Body of pancreas (tissue), 4 donors: ENCODE measurements around the gene SLC24A3. TPM values are rescaled to one million over a fixed set of nuclear protein-coding genes. Genes with fewer than 3 reads are reported as not detected.

Experiments used
- ATAC-seq: fragments of 150-250 bp; one replicate; pipeline ENCODE4 v1.9.1; 2016
- DNase-seq, 4 donors: peaks; one replicate each; pipeline ENCODE4 v3.0.0-alpha.2; 2019
- H3K27ac ChIP-seq, 4 donors: fragments of 200-600 bp; sonication (generic); 1 replicate in 3 of 4; 2 replicates in 1 of 4; pipeline versions ENCODE4 v1.5.1 to v1.6.1; 2016 to 2019; ENCODE audit warnings: mild to moderate bottlenecking in 1 of 4, mixed read lengths in 1 of 4, moderate library complexity in 1 of 4
- H3K27me3 ChIP-seq, 2 donors: fragments of 200-600 bp; sonication (generic); one replicate each; pipeline ENCODE4 v1.6.0; 2016; ENCODE audit warnings: mild to moderate bottlenecking in 1 of 2
- H3K36me3 ChIP-seq, 2 donors: fragments of 200-600 bp; sonication (generic); replicated peaks in 1 of 2; 2 replicates each; pipeline ENCODE4 v1.5.1; 2016; ENCODE audit warnings: low read depth in 2 of 2; ENCODE audit not compliant: insufficient read depth in 1 of 2
- H3K4me1 ChIP-seq: fragments of 200-600 bp; sonication (generic); one replicate; pipeline ENCODE4 v1.6.0; 2016
- H3K4me3 ChIP-seq, 2 donors: fragments of 200-600 bp; sonication (generic); 1 replicate in 1 of 2; 2 replicates in 1 of 2; pipeline ENCODE4 v1.5.1; 2016 to 2019
- H3K9me3 ChIP-seq, 3 donors: fragments of 200-600 bp; sonication (generic); 1 replicate in 2 of 3; 2 replicates in 1 of 3; pipeline ENCODE4 v1.5.1; 2016
- CTCF ChIP-seq, 7 experiments: fragments of 450-650 bp in 4 of 7; fragments of 200-600 bp in 3 of 7; sonication (generic) in 3 of 7; IDR thresholded peaks; one replicate each; pipeline ENCODE4 v1.5.1; 2016 to 2019; ENCODE audit warnings: antibody characterized with exemption in 7 of 7
- POLR2A ChIP-seq, 3 donors: fragments of 450-650 bp; IDR thresholded peaks; one replicate each; pipeline ENCODE4 v1.6.1; 2016; ENCODE audit warnings: antibody characterized with exemption in 3 of 3, mild to moderate bottlenecking in 2 of 3
- WGBS, 2 donors: methylation state at CpG; one replicate each; pipeline ENCODE4 v1.1.5; 2017; 5-methylcytosine and 5-hydroxymethylcytosine counted together
- intact Hi-C: fragments of 100-400 bp; cut with DNase I; formaldehyde crosslinking; loops from one replicate; pipeline ENCODE4 v1.15.1; 2023
- total RNA-seq, 2 donors: library from RNA; depleted of rRNA; stranded (reverse); fragments of >200 nt; gene quantifications; one replicate each; pipeline ENCODE4 v1.1.0, GENCODE V29; 2016

The SLC24A3 gene
- total RNA-seq, 2 donors from 2014 or later, result 0.66 to 1.0 TPM

- WGBS, 2 donors, result 7 to 25% methylated on average over 21 to 54 of the region's 54 CpGs
- TF ChIP-seq CTCF (IDR thresholded peaks at IDR 0.05) (no peak), POLR2A (IDR thresholded peaks at IDR 0.05) (peak in 1 of 3 donors; percentile 30)
- Histone ChIP-seq H3K36me3 (no peaks in the 10 kb centered on the region), H3K9me3 (no peaks in the 10 kb centered on the region), H3K4me1 (peaks cover 47% of the 10 kb centered on the region), H3K27me3 (no peaks in the 10 kb centered on the region), H3K4me3 (peak overlapping the region; percentile 68 to 80), H3K27ac (peak overlapping the region; percentile 89 to 97 (median 92))
- peak; percentile 33 for ATAC-seq
- DNase-seq, result peak; percentile 46 to 69 (median 58)
- intact Hi-C loops, result no loop called here
Measured at GRCh38 chr20:19758501-19759331, 546.3 kb downstream of the SLC24A3 start.

- Histone ChIP-seq H3K9me3 (no peaks in the 10 kb centered on the region), H3K4me3 (no peak overlapping the region), H3K27me3 (no peaks in the 10 kb centered on the region), H3K36me3 (no peaks in the 10 kb centered on the region), H3K4me1 (peaks cover 47% of the 10 kb centered on the region), H3K27ac (peak overlapping the region in 3 of 4 donors; percentile 92 to 97 (median 92))
- DNase-seq, result no peak
- WGBS, 2 donors, result 76 to 94% methylated on average over 3 of the region's 3 CpGs
- TF ChIP-seq CTCF (IDR thresholded peaks at IDR 0.05) (no peak), POLR2A (IDR thresholded peaks at IDR 0.05) (no peak)
- ATAC-seq, result no peak
- intact Hi-C loops, result no loop called here
Measured at GRCh38 chr20:19760371-19760721, 547.9 kb downstream of the SLC24A3 start.

GRCh38 chr20:19761326-19761725, 548.9 kb downstream of the SLC24A3 start:
- no peak for DNase-seq
- no peak for ATAC-seq
- intact Hi-C loops, result no loop called here
- Histone ChIP-seq H3K27ac (peak overlapping the region in 1 of 4 donors; percentile 92), H3K27me3 (no peaks in the 10 kb centered on the region), H3K4me3 (no peak overlapping the region), H3K36me3 (no peaks in the 10 kb centered on the region), H3K4me1 (peaks cover 47% of the 10 kb centered on the region), H3K9me3 (no peaks in the 10 kb centered on the region)
- TF ChIP-seq POLR2A (IDR thresholded peaks at IDR 0.05) (no peak), CTCF (IDR thresholded peaks at IDR 0.05) (no peak)

GRCh38 chr20:19761841-19762240, 549.4 kb downstream of the SLC24A3 start:
- H3K27ac ChIP-seq, result peak overlapping the region in 2 of 4 donors; percentile 52 to 92
- H3K4me3 ChIP-seq, result no peak overlapping the region
- DNase-seq (peak in 1 of 4 donors; percentile 23), ATAC-seq (no peak)
- 26 to 37% methylated on average over 2 of the region's 2 CpGs for WGBS, 2 donors
- H3K36me3 ChIP-seq, result no peaks in the 10 kb centered on the region
- no peaks in the 10 kb centered on the region for H3K9me3 ChIP-seq
- TF ChIP-seq CTCF (IDR thresholded peaks at IDR 0.05) (no peak), POLR2A (IDR thresholded peaks at IDR 0.05) (no peak)
- intact Hi-C loops, result no loop called here
- peaks cover 42% of the 10 kb centered on the region for H3K4me1 ChIP-seq
- no peaks in the 10 kb centered on the region for H3K27me3 ChIP-seq

- WGBS, 2 donors, result 68 to 73% methylated on average over 8 of the region's 8 CpGs
- ATAC-seq (no peak), DNase-seq (no peak)
- intact Hi-C loops, result no loop called here
- Histone ChIP-seq H3K4me1 (peaks cover 30% of the 10 kb centered on the region), H3K9me3 (no peaks in the 10 kb centered on the region), H3K27ac (no peak overlapping the region), H3K36me3 (no peaks in the 10 kb centered on the region), H3K27me3 (no peaks in the 10 kb centered on the region), H3K4me3 (no peak overlapping the region)
- TF ChIP-seq POLR2A (IDR thresholded peaks at IDR 0.05) (no peak), CTCF (IDR thresholded peaks at IDR 0.05) (no peak)
Measured at GRCh38 chr20:19764207-19764606, 551.8 kb downstream of the SLC24A3 start.
